Lung (tissue), 12 donors: ENCODE measurements around the gene TFCP2L1. TPM values are rescaled to one million over a fixed set of nuclear protein-coding genes. Genes with fewer than 3 reads are reported as not detected.
A peak's percentile ranks its signal among the peaks of the same experiment; 100 is the strongest.

Experiments
- ATAC-seq: fragments of 200-7000 bp; cut with Tn5 transposase; one replicate; pipeline ENCODE4 v1.9.1; 2020; ENCODE audit warnings: moderate number of reproducible peaks; ENCODE audit not compliant: insufficient read depth, low FRiP score
- DNase-seq, 3 donors: peaks; one replicate each; pipeline ENCODE4 v3.0.0-alpha.2; 2013 to 2017
- H3K27ac ChIP-seq, 2 donors: one replicate each; pipeline ENCODE4 v1.5.1; 2013; ENCODE audit warnings: mild to moderate bottlenecking in 2 of 2, moderate library complexity in 2 of 2, control low read depth in 1 of 2, inconsistent platforms in 1 of 2, low read depth in 1 of 2, low read length in 1 of 2
- H3K27me3 ChIP-seq, 3 donors: one replicate each; pipeline ENCODE4 v1.5.1; 2013; ENCODE audit warnings: low read length in 2 of 3; ENCODE audit not compliant: control insufficient read depth in 3 of 3, insufficient read depth in 3 of 3
- H3K36me3 ChIP-seq, 4 donors: one replicate each; pipeline ENCODE4 v1.5.1; 2013; ENCODE audit warnings: low read length in 4 of 4, mild to moderate bottlenecking in 1 of 4, moderate library complexity in 1 of 4; ENCODE audit not compliant: control insufficient read depth in 4 of 4, insufficient read depth in 4 of 4
- H3K4me1 ChIP-seq, 5 donors: one replicate each; pipeline ENCODE4 v1.5.1; 2013; ENCODE audit warnings: low read length in 5 of 5, mild to moderate bottlenecking in 2 of 5, moderate library complexity in 1 of 5; ENCODE audit not compliant: control insufficient read depth in 5 of 5, insufficient read depth in 5 of 5
- H3K4me3 ChIP-seq: one replicate; pipeline ENCODE4 v1.5.1; 2013; ENCODE audit warnings: mild to moderate bottlenecking, control low read depth, moderate library complexity
- H3K9ac ChIP-seq, 2 donors: one replicate each; pipeline ENCODE4 v1.5.1; 2013; ENCODE audit warnings: low read length in 2 of 2, control low read depth in 1 of 2; ENCODE audit not compliant: insufficient read depth in 1 of 2
- H3K9me3 ChIP-seq, 4 donors: one replicate each; pipeline ENCODE4 v1.5.1; 2013; ENCODE audit warnings: low read length in 3 of 4, mild to moderate bottlenecking in 1 of 4, moderate library complexity in 1 of 4; ENCODE audit not compliant: control insufficient read depth in 4 of 4, insufficient read depth in 3 of 4
- CTCF ChIP-seq: IDR thresholded peaks from 2 replicates; pipeline ENCODE4 v1.5.1; 2012; ENCODE audit warnings: mild to moderate bottlenecking; ENCODE audit errors: control extremely low read depth, extremely low read depth
- WGBS, 2 donors: extraction: QIAGEN DNeasy Blood & Tissue Kit; methylation state at CpG; one replicate each; pipeline ENCODE4 v1.1.7; 2013; 5-methylcytosine and 5-hydroxymethylcytosine counted together
- polyA plus RNA-seq, 2 donors: library from polyadenylated mRNA; stranded (reverse); fragments of 200-250 nt; gene quantifications; one replicate each; pipeline ENCODE4 v1.2.1, GENCODE V29; 2013
- total RNA-seq, 2 donors: library from RNA; depleted of rRNA in 1 of 2; stranded (reverse); fragments of >200 nt in 1 of 2; gene quantifications; one replicate each; pipeline ENCODE4 v1.2.1, GENCODE V29; 2014 to 2021
- donor health status: control.
- donor health status: control.
- donor health status: Bipolar disorder and iron deficiency.
- donor health status: healthy.
- donor health status: DM: yes; HTN: yes; CAD: no.

Gene TFCP2L1
- total and polyA plus RNA-seq, 4 donors = 2.8 to 36.1 (median 6.7) TPM

GRCh38 chr2:121197369-121198091 lies 87.5 kb downstream of the TFCP2L1 start:
- 30 to 40% methylated on average over 19 of the region's 19 CpGs for WGBS, 2 donors
- Histone ChIP-seq H3K9ac (no peak overlapping the region), H3K36me3 (no peaks in the 10 kb centered on the region), H3K4me3 (no peak overlapping the region), H3K27ac (peak overlapping the region in 1 of 2 donors; percentile 75), H3K9me3 (peaks cover 0 to 2% (median 0%) of the 10 kb centered on the region in 4 donors), H3K4me1 (peaks cover 0 to 9% (median 0%) of the 10 kb centered on the region in 5 donors), H3K27me3 (no peaks in the 10 kb centered on the region)
- ATAC-seq (peak; percentile 88), DNase-seq (peak in 1 of 3 donors; percentile 10)
- TF ChIP-seq CTCF = no peak

GRCh38 chr2:121196849-121197155 lies 88.2 kb downstream of the TFCP2L1 start:
- no peaks in the 10 kb centered on the region for H3K27me3 ChIP-seq
- no peak for TF ChIP-seq CTCF
- ATAC-seq (no peak), DNase-seq (peak in 1 of 3 donors; percentile 8)
- peak overlapping the region in 1 of 2 donors; percentile 75 for H3K27ac ChIP-seq
- H3K4me1 ChIP-seq = peaks cover 0 to 9% (median 0%) of the 10 kb centered on the region in 5 donors
- no peak overlapping the region for H3K9ac ChIP-seq
- 93 to 97% methylated on average over 8 of the region's 8 CpGs for WGBS, 2 donors
- H3K36me3 ChIP-seq = no peaks in the 10 kb centered on the region
- H3K4me3 ChIP-seq = no peak overlapping the region
- H3K9me3 ChIP-seq = no peaks in the 10 kb centered on the region

- Histone ChIP-seq H3K36me3 (no peaks in the 10 kb centered on the region), H3K9ac (no peak overlapping the region), H3K4me1 (peaks cover 0 to 9% (median 0%) of the 10 kb centered on the region in 5 donors), H3K27me3 (no peaks in the 10 kb centered on the region), H3K9me3 (no peaks in the 10 kb centered on the region), H3K27ac (peak overlapping the region in 1 of 2 donors; percentile 75), H3K4me3 (no peak overlapping the region)
- ATAC-seq (no peak), DNase-seq (peak in 1 of 3 donors; percentile 13)
- 79 to 88% methylated on average over 19 of the region's 19 CpGs for WGBS, 2 donors
- TF ChIP-seq CTCF = no peak
Observed at GRCh38 chr2:121196132-121196848, 88.7 kb downstream of the TFCP2L1 start.
